ENCODE measurements around the gene RBMS3.

DNA sequence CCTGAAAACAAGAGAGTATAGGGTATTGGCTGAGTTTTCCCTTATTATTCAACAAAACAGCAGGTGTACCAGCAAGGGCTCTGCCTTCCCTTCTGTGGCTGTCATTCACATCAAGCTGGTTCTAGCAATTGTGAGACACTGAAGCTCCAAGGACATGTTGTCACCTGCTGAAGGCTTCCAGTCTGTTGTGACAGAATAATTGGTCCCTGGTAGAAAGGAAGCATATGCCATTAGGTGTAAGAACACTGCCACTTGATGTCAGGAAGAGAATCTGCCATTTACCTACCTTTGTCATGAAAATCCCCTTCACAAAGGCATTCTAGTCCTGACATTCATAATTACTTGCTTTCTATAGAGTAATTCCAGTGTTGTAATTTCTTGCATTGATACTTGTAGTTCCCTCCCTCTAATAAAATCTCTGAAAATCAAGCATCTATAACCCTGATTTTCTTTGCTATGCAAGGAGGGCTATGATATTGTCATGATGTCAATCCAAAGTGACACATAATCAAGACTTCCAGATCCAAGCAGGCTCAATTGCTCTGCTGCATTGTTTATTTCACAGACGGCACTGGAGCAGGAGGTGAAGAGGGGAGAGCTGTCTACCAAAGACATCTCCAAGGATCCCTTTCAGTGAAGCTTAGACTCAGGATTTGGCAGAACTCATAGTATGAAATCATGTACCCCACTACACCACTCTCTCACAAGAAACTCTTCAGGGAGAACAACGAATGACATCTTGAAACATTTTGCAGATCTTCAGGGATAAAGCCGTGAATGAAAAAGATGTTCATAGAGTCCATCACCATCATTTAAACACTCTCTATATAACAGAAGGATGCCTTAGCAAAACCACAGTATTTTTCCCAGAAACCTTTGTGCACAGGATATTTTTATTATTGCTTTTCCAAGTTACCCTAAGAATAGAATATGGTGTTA, 425.3 kb downstream of the RBMS3 start:
- TF ChIP-seq POLR2A (IDR thresholded peaks at IDR 0.05) = no peak
- TF ChIP-seq, protein P1, sequence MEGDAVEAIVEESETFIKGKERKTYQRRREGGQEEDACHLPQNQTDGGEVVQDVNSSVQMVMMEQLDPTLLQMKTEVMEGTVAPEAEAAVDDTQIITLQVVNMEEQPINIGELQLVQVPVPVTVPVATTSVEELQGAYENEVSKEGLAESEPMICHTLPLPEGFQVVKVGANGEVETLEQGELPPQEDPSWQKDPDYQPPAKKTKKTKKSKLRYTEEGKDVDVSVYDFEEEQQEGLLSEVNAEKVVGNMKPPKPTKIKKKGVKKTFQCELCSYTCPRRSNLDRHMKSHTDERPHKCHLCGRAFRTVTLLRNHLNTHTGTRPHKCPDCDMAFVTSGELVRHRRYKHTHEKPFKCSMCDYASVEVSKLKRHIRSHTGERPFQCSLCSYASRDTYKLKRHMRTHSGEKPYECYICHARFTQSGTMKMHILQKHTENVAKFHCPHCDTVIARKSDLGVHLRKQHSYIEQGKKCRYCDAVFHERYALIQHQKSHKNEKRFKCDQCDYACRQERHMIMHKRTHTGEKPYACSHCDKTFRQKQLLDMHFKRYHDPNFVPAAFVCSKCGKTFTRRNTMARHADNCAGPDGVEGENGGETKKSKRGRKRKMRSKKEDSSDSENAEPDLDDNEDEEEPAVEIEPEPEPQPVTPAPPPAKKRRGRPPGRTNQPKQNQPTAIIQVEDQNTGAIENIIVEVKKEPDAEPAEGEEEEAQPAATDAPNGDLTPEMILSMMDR (IDR thresholded peaks at IDR 0.05) = no peak
